CD4-positive, alpha-beta memory T cell (primary cell): ENCODE data around the gene CAPN1. TPM values are rescaled to one million over a fixed set of nuclear protein-coding genes. Genes with fewer than 3 reads are reported as not detected.

Experiments
- CTCF ChIA-PET: fragments of 350-600 bp; sonication (Branson Sonifier 250); formaldehyde crosslinking; loops from one replicate; lab custom pipeline; 2021; ENCODE audit warnings: inconsistent platforms; ENCODE audit not compliant: partially characterized antibody; lab: Charles Lee
- POLR2A ChIA-PET: fragments of 350-600 bp; sonication (Branson Sonifier 250); formaldehyde crosslinking; loops from one replicate; lab custom pipeline; 2021; ENCODE audit not compliant: partially characterized antibody; lab: Charles Lee
- DNase-seq, 5 donors: peaks; one replicate each; pipeline versions ENCODE4 v3.0.0 to v3.0.0-alpha.2; 2020 to 2022; ENCODE audit warnings: mixed read lengths in 1 of 5
- H3K27ac ChIP-seq: one replicate; pipeline ENCODE4 v1.7.0; 2013; ENCODE audit warnings: low read depth, low read length
- H3K27me3 ChIP-seq: 2 replicates; pipeline ENCODE4 v1.7.0; 2013; ENCODE audit warnings: mild to moderate bottlenecking, low read length, moderate library complexity; ENCODE audit not compliant: insufficient read depth
- H3K36me3 ChIP-seq: 2 replicates; pipeline ENCODE4 v1.7.0; 2013; ENCODE audit warnings: mild to moderate bottlenecking, low read length, moderate library complexity; ENCODE audit not compliant: insufficient read depth
- H3K4me1 ChIP-seq: 2 replicates; pipeline ENCODE4 v1.7.0; 2013; ENCODE audit warnings: mild to moderate bottlenecking, low read length, moderate library complexity; ENCODE audit not compliant: insufficient read depth
- H3K4me3 ChIP-seq, 2 donors: one replicate each; pipeline ENCODE4 v1.7.0; 2013; ENCODE audit warnings: low read length in 2 of 2, mild to moderate bottlenecking in 1 of 2
- H3K9me3 ChIP-seq, 2 donors: one replicate each; pipeline ENCODE4 v1.7.0; 2013; ENCODE audit warnings: low read length in 2 of 2, control low read depth in 1 of 2; ENCODE audit not compliant: control insufficient read depth in 1 of 2
- H3K27ac Mint-ChIP-seq, 7 donors: one replicate each; pipeline ENCODE4 v1.8.0; 2020 to 2021; ENCODE audit warnings: mixed read lengths in 7 of 7, mild to moderate bottlenecking in 6 of 7, inconsistent platforms in 3 of 7, moderate library complexity in 3 of 7
- H3K27me3 Mint-ChIP-seq, 2 donors: one replicate each; pipeline ENCODE4 v1.8.0; 2020 to 2021; ENCODE audit warnings: mixed read lengths in 2 of 2
- H3K36me3 Mint-ChIP-seq, 2 donors: one replicate each; pipeline ENCODE4 v1.8.0; 2020 to 2021; ENCODE audit warnings: mixed read lengths in 2 of 2, inconsistent platforms in 1 of 2, mild to moderate bottlenecking in 1 of 2
- H3K4me1 Mint-ChIP-seq, 4 donors: one replicate each; pipeline ENCODE4 v1.8.0; 2020 to 2021; ENCODE audit warnings: mixed read lengths in 4 of 4, mild to moderate bottlenecking in 1 of 4
- H3K4me3 Mint-ChIP-seq, 8 donors: one replicate each; pipeline ENCODE4 v1.8.0; 2020 to 2021; ENCODE audit warnings: mixed read lengths in 8 of 8, mild to moderate bottlenecking in 7 of 8, moderate library complexity in 6 of 8, inconsistent platforms in 3 of 8
- H3K9me3 Mint-ChIP-seq, 8 donors: one replicate each; pipeline ENCODE4 v1.8.0; 2020 to 2021; ENCODE audit warnings: mixed read lengths in 8 of 8, mild to moderate bottlenecking in 5 of 8, inconsistent platforms in 3 of 8, moderate library complexity in 1 of 8
- intact Hi-C: fragments of 100-400 bp; cut with micrococcal nuclease; formaldehyde crosslinking; loops from one replicate; pipeline ENCODE4 v1.15.1; 2023
- polyA plus RNA-seq, 2 donors: library from polyadenylated mRNA; unstranded; fragments of 300-500 nt; fragmentation: Illumina TruSeq; gene quantifications; one replicate each; pipeline ENCODE4 v1.2.3, GENCODE V29; 2021
- total RNA-seq, 2 experiments: library from RNA; stranded (reverse); gene quantifications; one replicate each; pipeline ENCODE4 v1.2.3, GENCODE V29; 2021

The CAPN1 gene
- total and polyA plus RNA-seq, 4 experiments from 2014 or later, result 115 to 141 (median 131) TPM

GRCh38 chr11:65254724-65255123 lies 73.0 kb downstream of the CAPN1 start:
- H3K4me3 ChIP-seq, result no peak overlapping the region
- H3K36me3 ChIP-seq, result no peaks in the 10 kb centered on the region
- no peaks in the 10 kb centered on the region for H3K9me3 ChIP-seq
- no peaks in the 10 kb centered on the region for H3K36me3 Mint-ChIP-seq
- peaks cover 2% of the 10 kb centered on the region for H3K4me1 ChIP-seq
- H3K9me3 Mint-ChIP-seq, result no peaks in the 10 kb centered on the region
- ChIA-PET CTCF (no interaction called here), POLR2A (no interaction called here)
- H3K27me3 Mint-ChIP-seq, result no peaks in the 10 kb centered on the region
- H3K4me3 Mint-ChIP-seq, result peak overlapping the region in 1 of 8 donors; percentile 46
- intact Hi-C loops, result no loop called here
- H3K4me1 Mint-ChIP-seq, result peaks cover 0 to 10% (median 3%) of the 10 kb centered on the region in 4 donors
- H3K27ac ChIP-seq, result no peak overlapping the region
- no peaks in the 10 kb centered on the region for H3K27me3 ChIP-seq
- H3K27ac Mint-ChIP-seq, result no peak overlapping the region
- DNase-seq, result no peak

- peak overlapping the region in 3 of 8 donors; percentile 18 to 44 (median 20) for H3K4me3 Mint-ChIP-seq
- peaks cover 0 to 14% of the 10 kb centered on the region in 2 donors for H3K36me3 Mint-ChIP-seq
Measured at GRCh38 chr11:65258988-65259387, 77.3 kb downstream of the CAPN1 start.

DNA sequence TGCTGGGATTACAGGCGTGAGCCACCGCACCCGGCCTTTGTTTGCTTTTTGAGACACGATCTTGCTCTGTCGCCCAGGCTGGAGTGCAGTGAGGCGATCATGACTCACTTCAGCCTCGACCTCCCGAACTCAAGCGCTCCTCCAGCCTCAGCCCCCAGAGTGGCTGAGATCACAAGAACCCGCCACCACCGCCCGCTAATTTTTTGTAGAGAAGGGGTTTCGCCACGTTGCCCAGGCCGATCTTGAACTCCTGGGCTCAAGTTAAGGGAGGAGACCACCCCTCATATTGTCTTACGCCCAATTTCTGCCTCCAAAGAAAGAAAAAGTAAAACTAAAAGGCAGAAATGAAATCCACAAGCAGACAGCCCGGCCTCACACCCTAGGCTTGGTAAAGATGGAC lies 78.6 kb downstream of the CAPN1 start:
- intact Hi-C loops, result loop anchor here (5.0 kb wide), 1 partner anchor 78 kb away; the partner anchor contains the start of gene CAPN1
- Histone ChIP-seq H3K27me3 (no peaks in the 10 kb centered on the region), H3K36me3 (no peaks in the 10 kb centered on the region), H3K4me1 (peaks cover 23% of the 10 kb centered on the region), H3K4me3 (no peak overlapping the region), H3K9me3 (no peaks in the 10 kb centered on the region), H3K27ac (no peak overlapping the region)
- CTCF ChIA-PET, result no interaction called here
- peaks cover 0 to 3% (median 0%) of the 10 kb centered on the region in 8 donors for H3K9me3 Mint-ChIP-seq
- no peak for DNase-seq
- POLR2A ChIA-PET, result no interaction called here
- peaks cover 24 to 58% (median 30%) of the 10 kb centered on the region in 4 donors for H3K4me1 Mint-ChIP-seq
- H3K27me3 Mint-ChIP-seq, result no peaks in the 10 kb centered on the region
- peak overlapping the region in 5 of 7 donors; percentile 2 to 97 (median 96) for H3K27ac Mint-ChIP-seq
- H3K36me3 Mint-ChIP-seq, result peaks cover 0 to 17% of the 10 kb centered on the region in 2 donors
- H3K4me3 Mint-ChIP-seq, result peak overlapping the region; percentile 20 to 93 (median 72)

More at GRCh38 chr11:65258988-65259387, 77.3 kb downstream of the CAPN1 start:
- POLR2A ChIA-PET, result no interaction called here
- H3K9me3 Mint-ChIP-seq, result peaks cover 0 to 3% (median 0%) of the 10 kb centered on the region in 8 donors
- Histone ChIP-seq H3K27ac (no peak overlapping the region), H3K9me3 (no peaks in the 10 kb centered on the region), H3K27me3 (no peaks in the 10 kb centered on the region), H3K4me1 (peaks cover 23% of the 10 kb centered on the region), H3K4me3 (no peak overlapping the region), H3K36me3 (no peaks in the 10 kb centered on the region)
- DNase-seq, result no peak
- intact Hi-C loops, result no loop called here
- CTCF ChIA-PET, result interaction anchor here (0.8 kb wide), 1 partner anchor 11 kb away, joined by 3 read pairs; no protein-coding TSS in a partner anchor
- H3K4me1 Mint-ChIP-seq, result peaks cover 18 to 46% (median 22%) of the 10 kb centered on the region in 4 donors
- peak overlapping the region in 4 of 7 donors; percentile 36 to 97 (median 54) for H3K27ac Mint-ChIP-seq
- no peaks in the 10 kb centered on the region for H3K27me3 Mint-ChIP-seq

- Mint-ChIP-seq H3K36me3 (peaks cover 4 to 17% of the 10 kb centered on the region in 2 donors), H3K9me3 (peaks cover 0 to 3% (median 0%) of the 10 kb centered on the region in 8 donors), H3K4me3 (peak overlapping the region; percentile 92 to 97 (median 93)), H3K4me1 (peaks cover 27 to 64% (median 35%) of the 10 kb centered on the region in 4 donors), H3K27ac (peak overlapping the region; percentile 94 to 97 (median 96)), H3K27me3 (no peaks in the 10 kb centered on the region)
- Histone ChIP-seq H3K27ac (peak overlapping the region; percentile 92), H3K4me3 (peak overlapping the region; percentile 67 to 99), H3K36me3 (no peaks in the 10 kb centered on the region), H3K4me1 (peaks cover 23% of the 10 kb centered on the region), H3K27me3 (no peaks in the 10 kb centered on the region), H3K9me3 (no peaks in the 10 kb centered on the region)
- no peak for DNase-seq
- ChIA-PET CTCF (interaction anchor here (1.1 to 2.2 kb wide), 5 partner anchors 15 to 572 kb away, joined by 3 to 18 read pairs (median 10); partner anchors contain the start of gene CDC42EP2), POLR2A (interaction anchor here (0.8 to 1.9 kb wide), 14 partner anchors 13 to 791 kb away, joined by 3 to 19 read pairs (median 4); partner anchors contain the start of genes DPF2, MALAT1, SF3B2 and SYVN1)
- intact Hi-C loops, result loop anchor here (1.0 to 5.0 kb wide), 2 partner anchors 72 to 79 kb away; partner anchors contain the start of genes CAPN1 and DPF2
Measured at GRCh38 chr11:65260756-65261590, 79.2 kb downstream of the CAPN1 start.

Other genes with a start within 250 kb of the CAPN1 start
- under 1 TPM in 1 of 2 experiments, not detected in 1; 0.47 TPM for gene GPHA2, start 246.0 kb upstream of the CAPN1 start, total RNA-seq
- not detected for gene GPHA2, start 246.0 kb upstream of the CAPN1 start, polyA plus RNA-seq
- under 1 TPM; 0.44 to 0.91 TPM for gene MAJIN, start 209.8 kb upstream of the CAPN1 start, total RNA-seq
- not detected for gene MAJIN, start 209.8 kb upstream of the CAPN1 start, polyA plus RNA-seq
- under 1 TPM in 1 of 2 experiments, not detected in 1; 0.17 TPM for gene BATF2, start 185.0 kb upstream of the CAPN1 start, total RNA-seq
- not detected for gene BATF2, start 185.0 kb upstream of the CAPN1 start, polyA plus RNA-seq
- gene ARL2, start 167.8 kb upstream of the CAPN1 start, total RNA-seq, result 10 to 100 TPM; 30.6 to 32.3 TPM
- gene ARL2, start 167.8 kb upstream of the CAPN1 start, polyA plus RNA-seq, result 100 to 1,000 TPM in 1 of 2 donors, 10 to 100 TPM in 1; 83.5 to 114 TPM
- gene SNX15, start 154.5 kb upstream of the CAPN1 start, total RNA-seq, result 10 to 100 TPM; 24.5 to 26.7 TPM
- 10 to 100 TPM; 19.8 to 23.2 TPM for gene SNX15, start 154.5 kb upstream of the CAPN1 start, polyA plus RNA-seq
- 10 to 100 TPM in 1 of 2 experiments, 1 to 10 TPM in 1; 9.4 to 10.5 TPM for gene SAC3D1, start 140.7 kb upstream of the CAPN1 start, total RNA-seq
- gene SAC3D1, start 140.7 kb upstream of the CAPN1 start, polyA plus RNA-seq, result 10 to 100 TPM in 1 of 2 donors, 1 to 10 TPM in 1; 6.8 to 10.6 TPM
- 10 to 100 TPM; 22.4 to 23.4 TPM for gene NAALADL1, start 123.4 kb upstream of the CAPN1 start, total RNA-seq
- 10 to 100 TPM; 16.6 to 27.0 TPM for gene NAALADL1, start 123.4 kb upstream of the CAPN1 start, polyA plus RNA-seq
- gene CDCA5, start 97.9 kb upstream of the CAPN1 start, total RNA-seq, result under 1 TPM; 0.41 to 0.64 TPM
- gene CDCA5, start 97.9 kb upstream of the CAPN1 start, polyA plus RNA-seq, result under 1 TPM in 1 of 2 donors, not detected in 1; 0.41 TPM
- 10 to 100 TPM; 48.6 to 51.9 TPM for gene ZFPL1, start 97.7 kb upstream of the CAPN1 start, total RNA-seq
- 10 to 100 TPM; 28.7 to 31.0 TPM for gene ZFPL1, start 97.7 kb upstream of the CAPN1 start, polyA plus RNA-seq
- gene VPS51, start 85.7 kb upstream of the CAPN1 start, total RNA-seq, result 100 to 1,000 TPM; 221 to 226 TPM
- 100 to 1,000 TPM in 1 of 2 donors, 10 to 100 TPM in 1; 87.0 to 113 TPM for gene VPS51, start 85.7 kb upstream of the CAPN1 start, polyA plus RNA-seq
- 10 to 100 TPM; 22.4 to 27.2 TPM for gene TM7SF2, start 70.1 kb upstream of the CAPN1 start, total RNA-seq
- gene TM7SF2, start 70.1 kb upstream of the CAPN1 start, polyA plus RNA-seq, result 10 to 100 TPM in 1 of 2 donors, 1 to 10 TPM in 1; 9.1 to 12.1 TPM
- gene ZNHIT2, start 64.2 kb upstream of the CAPN1 start, total RNA-seq, result 10 to 100 TPM; 15.9 to 16.5 TPM
- gene ZNHIT2, start 64.2 kb upstream of the CAPN1 start, polyA plus RNA-seq, result 10 to 100 TPM; 13.1 to 22.5 TPM
- gene FAU, start 59.8 kb upstream of the CAPN1 start, total RNA-seq, result 1,000 to 10,000 TPM; 1,571 to 1,690 TPM
- gene FAU, start 59.8 kb upstream of the CAPN1 start, polyA plus RNA-seq, result 1,000 to 10,000 TPM in 1 of 2 donors, 100 to 1,000 TPM in 1; 913 to 1,018 TPM
- 10 to 100 TPM; 59.6 to 60.6 TPM for gene MRPL49, start 59.6 kb upstream of the CAPN1 start, total RNA-seq
- gene MRPL49, start 59.6 kb upstream of the CAPN1 start, polyA plus RNA-seq, result 100 to 1,000 TPM in 1 of 2 donors, 10 to 100 TPM in 1; 81.1 to 118 TPM
- gene SYVN1, start 47.4 kb upstream of the CAPN1 start, total RNA-seq, result 10 to 100 TPM; 74.0 to 76.5 TPM
- 10 to 100 TPM in 1 of 2 donors, 1 to 10 TPM in 1; 2.8 to 17.0 TPM for gene SYVN1, start 47.4 kb upstream of the CAPN1 start, polyA plus RNA-seq
- not detected for gene SPDYC, start 11.7 kb upstream of the CAPN1 start, total RNA-seq
- gene SPDYC, start 11.7 kb upstream of the CAPN1 start, polyA plus RNA-seq, result not detected
- 10 to 100 TPM; 26.4 to 27.3 TPM for gene POLA2, start 80.0 kb downstream of the CAPN1 start, total RNA-seq
- gene POLA2, start 80.0 kb downstream of the CAPN1 start, polyA plus RNA-seq, result 10 to 100 TPM in 1 of 2 donors, 1 to 10 TPM in 1; 7.8 to 13.7 TPM
- gene CDC42EP2, start 132.9 kb downstream of the CAPN1 start, total RNA-seq, result under 1 TPM; 0.55 to 0.67 TPM
- gene CDC42EP2, start 132.9 kb downstream of the CAPN1 start, polyA plus RNA-seq, result not detected
- gene DPF2, start 151.9 kb downstream of the CAPN1 start, total RNA-seq, result 100 to 1,000 TPM; 101 to 102 TPM
- gene DPF2, start 151.9 kb downstream of the CAPN1 start, polyA plus RNA-seq, result 10 to 100 TPM; 65.1 to 67.8 TPM
- 1 to 10 TPM in 1 of 2 experiments, under 1 TPM in 1; 0.96 to 1.1 TPM for gene TIGD3, start 172.8 kb downstream of the CAPN1 start, total RNA-seq
- gene TIGD3, start 172.8 kb downstream of the CAPN1 start, polyA plus RNA-seq, result under 1 TPM in 1 of 2 donors, not detected in 1; 0.26 TPM
- gene SLC25A45, start 200.7 kb downstream of the CAPN1 start, total RNA-seq, result 10 to 100 TPM; 17.0 to 24.2 TPM
- gene SLC25A45, start 200.7 kb downstream of the CAPN1 start, polyA plus RNA-seq, result 10 to 100 TPM in 1 of 2 donors, 1 to 10 TPM in 1; 7.2 to 15.0 TPM
- gene FRMD8, start 204.7 kb downstream of the CAPN1 start, total RNA-seq, result 10 to 100 TPM; 69.1 to 71.2 TPM
- gene FRMD8, start 204.7 kb downstream of the CAPN1 start, polyA plus RNA-seq, result 10 to 100 TPM; 44.1 to 55.6 TPM
- 100 to 1,000 TPM; 685 to 687 TPM for gene NEAT1, start 240.9 kb downstream of the CAPN1 start, total RNA-seq
- gene NEAT1, start 240.9 kb downstream of the CAPN1 start, polyA plus RNA-seq, result 1 to 10 TPM; 2.3 to 4.0 TPM